Measurements from ENCODE around the gene SPATA20. TPM values are rescaled to one million over a fixed set of nuclear protein-coding genes. Genes with fewer than 3 reads are reported as not detected.

The SPATA20 gene
- total and polyA plus RNA-seq, 2 of the 13 experiments (the other 11 are each of a cell fraction or from before 2014, with no cell fraction given): 36.1 to 64.8 TPM

GRCh38 chr17:50541402-50541715 is 5.6 kb upstream of the SPATA20 start:
- Histone ChIP-seq H3K27ac (ENCODE audit: extremely low read length, insufficient read depth, low read length) (peak overlapping the region; percentile 97), H4K20me1 (ENCODE audit: insufficient read depth, low read length) (no peaks in the 10 kb centered on the region), H3K9ac (ENCODE audit: insufficient read depth, low read depth, low read length) (peak overlapping the region; percentile 95), H3K27me3 (ENCODE audit: control insufficient read depth in 1 of 2, insufficient read depth in 2 of 2, low read length in 2 of 2) (no peaks in the 10 kb centered on the region; a peak in 1 of 5 replicates), H2AFZ (ENCODE audit: low read length) (no peak overlapping the region), H3K79me2 (ENCODE audit: insufficient read depth, low read length) (no peaks in the 10 kb centered on the region), H3K4me2 (ENCODE audit: low read depth, low read length) (peak overlapping the region; percentile 97), H3K9me3 (ENCODE audit: low read length) (no peaks in the 10 kb centered on the region), H3K36me3 (replicated peaks in 1 of 2; ENCODE audit: control insufficient read depth in 1 of 2, insufficient read depth in 2 of 2, low read length in 2 of 2) (no peaks in the 10 kb centered on the region), H3K4me1 (ENCODE audit: insufficient read depth, low read length) (peaks cover 75% of the 10 kb centered on the region), H3K4me3 (replicated peaks in 1 of 3; ENCODE audit: insufficient read depth in 1 of 3, low read depth in 2 of 3, low read length in 3 of 3) (peak overlapping the region; percentile 73 to 87 (median 78))
- intact Hi-C loops (cut with micrococcal nuclease; ENCODE audit: unreplicated experiment) (loop anchor here (10.0 kb wide), 1 partner anchor 413 kb away; no protein-coding TSS in a partner anchor), in situ Hi-C loops (cut with HindIII; ENCODE audit: extremely low pct_ligation_motif_present, low pct_unique_long_range_greater_than_20kb) (loop anchor here (10.0 kb wide), 1 partner anchor 413 kb away; no protein-coding TSS in a partner anchor)
- whole genome bisulfite sequencing (ENCODE audit: low lambda C conversion rate): 8% methylated on average over 8 of the region's 9 CpGs
- no peak for FAIRE-seq
- DNase-seq (ENCODE audit: low spot score): no peak
- ATAC-seq: no peak
- BruUV-seq (replicated peaks): no TSS peak
- ChIA-PET POLR2A (interaction anchor here (0.6 to 4.2 kb wide), 24 partner anchors 9 to 348 kb away, joined by 3 to 79 read pairs (median 6); partner anchors contain the start of genes CACNA1G, EPN3, LUC7L3 and TOB1), CTCF (ENCODE audit: low intra/inter-chr PET ratio, low total read pairs) (no interaction called here)
- TF ChIP-seq, protein P1, sequence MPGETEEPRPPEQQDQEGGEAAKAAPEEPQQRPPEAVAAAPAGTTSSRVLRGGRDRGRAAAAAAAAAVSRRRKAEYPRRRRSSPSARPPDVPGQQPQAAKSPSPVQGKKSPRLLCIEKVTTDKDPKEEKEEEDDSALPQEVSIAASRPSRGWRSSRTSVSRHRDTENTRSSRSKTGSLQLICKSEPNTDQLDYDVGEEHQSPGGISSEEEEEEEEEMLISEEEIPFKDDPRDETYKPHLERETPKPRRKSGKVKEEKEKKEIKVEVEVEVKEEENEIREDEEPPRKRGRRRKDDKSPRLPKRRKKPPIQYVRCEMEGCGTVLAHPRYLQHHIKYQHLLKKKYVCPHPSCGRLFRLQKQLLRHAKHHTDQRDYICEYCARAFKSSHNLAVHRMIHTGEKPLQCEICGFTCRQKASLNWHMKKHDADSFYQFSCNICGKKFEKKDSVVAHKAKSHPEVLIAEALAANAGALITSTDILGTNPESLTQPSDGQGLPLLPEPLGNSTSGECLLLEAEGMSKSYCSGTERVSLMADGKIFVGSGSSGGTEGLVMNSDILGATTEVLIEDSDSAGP (CRISPR knock-in tag; IDR thresholded peaks at IDR 0.05; ENCODE audit: borderline replicate concordance): no peak
- TF ChIP-seq NR2F6 (IDR thresholded peaks at IDR 0.05): 0 out of 2 replicates have a peak, but pooled peaks have one; percentile 3
- TF ChIP-seq NR2F6 (CRISPR knock-in tag; IDR thresholded peaks at IDR 0.05): no peak
- TF ChIP-seq, protein P2, sequence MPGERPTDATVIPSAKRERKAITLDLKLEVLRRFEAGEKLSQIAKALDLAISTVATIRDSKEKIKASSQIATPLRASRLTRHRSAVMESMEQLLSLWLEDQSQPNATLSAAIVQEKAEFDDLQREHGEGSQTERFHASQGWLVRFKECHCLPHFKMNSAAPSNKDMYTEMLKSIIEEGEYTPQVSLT (CRISPR knock-in tag; IDR thresholded peaks at IDR 0.05; ENCODE audit: borderline replicate concordance, low read depth): no peak
- TF ChIP-seq IKZF1 (IDR thresholded peaks at IDR 0.05): no peak
- TF ChIP-seq RCOR2 (CRISPR knock-in tag; IDR thresholded peaks at IDR 0.05): no peak
- no peak for TF ChIP-seq HOXA5 (CRISPR knock-in tag; IDR thresholded peaks at IDR 0.05)
- TF ChIP-seq ZNF841 (CRISPR knock-in tag; IDR thresholded peaks at IDR 0.05; ENCODE audit: borderline replicate concordance): no peak
- TF ChIP-seq SPEN (CRISPR knock-in tag; IDR thresholded peaks at IDR 0.05; ENCODE audit: low read depth): no peak
- TF ChIP-seq MTERF4 (CRISPR knock-in tag; IDR thresholded peaks at IDR 0.05): 0 out of 2 replicates have a peak, but pooled peaks have one; percentile 3
- no peak for TF ChIP-seq ZBTB7A (CRISPR knock-in tag; IDR thresholded peaks at IDR 0.05)
- no peak for TF ChIP-seq TEAD2 (CRISPR knock-in tag; IDR thresholded peaks at IDR 0.05)
- TF ChIP-seq ZMYM2 (CRISPR knock-in tag; IDR thresholded peaks at IDR 0.05): no peak
- TF ChIP-seq ZNF350 (CRISPR knock-in tag; IDR thresholded peaks at IDR 0.05; ENCODE audit: borderline replicate concordance, low read depth): peak; percentile 18; the same call in 1 of the 2 replicates
- TF ChIP-seq, protein P3, sequence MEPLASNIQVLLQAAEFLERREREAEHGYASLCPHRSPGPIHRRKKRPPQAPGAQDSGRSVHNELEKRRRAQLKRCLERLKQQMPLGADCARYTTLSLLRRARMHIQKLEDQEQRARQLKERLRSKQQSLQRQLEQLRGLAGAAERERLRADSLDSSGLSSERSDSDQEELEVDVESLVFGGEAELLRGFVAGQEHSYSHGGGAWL (CRISPR knock-in tag; IDR thresholded peaks at IDR 0.05): no peak
- peak; percentile 37 for TF ChIP-seq ZNF781 (CRISPR knock-in tag; IDR thresholded peaks at IDR 0.05; ENCODE audit: borderline replicate concordance, not compliant biosample characterization)
- no peak for TF ChIP-seq SP4 (CRISPR knock-in tag; IDR thresholded peaks at IDR 0.05)
- TF ChIP-seq GATAD1 (CRISPR knock-in tag; IDR thresholded peaks at IDR 0.05): no peak
- TF ChIP-seq PRMT3 (CRISPR knock-in tag; IDR thresholded peaks at IDR 0.05; ENCODE audit: borderline replicate concordance, low read depth): no peak
- TF ChIP-seq SOX5 (CRISPR knock-in tag; IDR thresholded peaks at IDR 0.05; ENCODE audit: borderline replicate concordance): no peak
- TF ChIP-seq NFKB2 (CRISPR knock-in tag; IDR thresholded peaks at IDR 0.05; ENCODE audit: borderline replicate concordance): no peak
- 0 out of 2 replicates have a peak, but pooled peaks have one; percentile 46 for TF ChIP-seq HNRNPL (IDR thresholded peaks at IDR 0.05; ENCODE audit: low read depth, low read length)
- TF ChIP-seq SMARCC2 (IDR thresholded peaks at IDR 0.05): no peak

Measured in HepG2 (cell line).